ENCODE measurements around the gene PCDHGB2.
"Not testable (repeated sequence)": the region's sequence is repeated elsewhere in the genome, so short reads cannot be mapped to it uniquely, and the experiment has no call there.

- not testable (repeated sequence) for TF ChIP-seq RAD21 (IDR thresholded peaks at IDR 0.05; ENCODE audit: low read length); CTCF (conservative IDR thresholded peaks at IDR 0.05; ENCODE audit: low read depth, low read length); RCOR1 (IDR thresholded peaks at IDR 0.05; ENCODE audit: insufficient replicate concordance, low read length); CHD1 (IDR thresholded peaks at IDR 0.05; ENCODE audit: low read depth, low read length); BHLHE40 (IDR thresholded peaks at IDR 0.05; ENCODE audit: low read depth, low read length); POLR2A (IDR thresholded peaks at IDR 0.05; ENCODE audit: low read depth, low read length); USF2 (IDR thresholded peaks at IDR 0.05; ENCODE audit: low read depth, low read length); NFE2L2 (IDR thresholded peaks at IDR 0.05; ENCODE audit: low read depth, low read length); MXI1 (IDR thresholded peaks at IDR 0.05; ENCODE audit: borderline replicate concordance, low read depth, low read length); SMC3 (IDR thresholded peaks at IDR 0.05; ENCODE audit: low read depth, low read length); RFX5 (IDR thresholded peaks at IDR 0.05; ENCODE audit: low read depth, low read length)
Measured at GRCh38 chr5:141394401-141395187, 34.8 kb downstream of the PCDHGB2 start.

Data from IMR-90 (cell line).